KMS-11 (cell line): ENCODE results near the gene CD300LG.

Source experiments
- H2AFZ ChIP-seq: fragments of 200-600 bp; sonication (generic); 2 replicates; pipeline ENCODE4 v1.6.1; 2016; ENCODE audit warnings: antibody characterized with exemption, mixed run types, low read depth
- H3K27ac ChIP-seq: fragments of 200-600 bp; sonication (generic); 2 replicates; pipeline ENCODE4 v1.6.1; 2016; ENCODE audit warnings: mild to moderate bottlenecking, mixed run types
- H3K27me3 ChIP-seq: fragments of 200-600 bp; sonication (generic); 2 replicates; pipeline ENCODE4 v1.6.1; 2017; ENCODE audit warnings: mild to moderate bottlenecking, low read depth, mixed run types, moderate library complexity; ENCODE audit not compliant: insufficient read depth
- H3K36me3 ChIP-seq: fragments of 200-600 bp; sonication (generic); 2 replicates; pipeline ENCODE4 v1.6.1; 2017; ENCODE audit warnings: mild to moderate bottlenecking, mixed run types; ENCODE audit not compliant: insufficient read depth
- H3K4me1 ChIP-seq: fragments of 200-600 bp; sonication (generic); 2 replicates; pipeline ENCODE4 v1.6.1; 2016; ENCODE audit warnings: mild to moderate bottlenecking, low read depth, mixed run types; ENCODE audit not compliant: poor library complexity, severe bottlenecking
- H3K4me2 ChIP-seq: fragments of 200-600 bp; sonication (generic); 2 replicates; pipeline ENCODE4 v1.7.0; 2016; ENCODE audit warnings: mild to moderate bottlenecking, mixed run types
- H3K4me3 ChIP-seq: fragments of 200-600 bp; sonication (generic); IDR thresholded peaks from 2 replicates; pipeline ENCODE4 v1.6.1; 2017; ENCODE audit warnings: low read depth, low read length, mixed read lengths; ENCODE audit not compliant: insufficient read depth
- H3K79me2 ChIP-seq: fragments of 200-600 bp; sonication (generic); 2 replicates; pipeline ENCODE4 v1.6.1; 2016; ENCODE audit warnings: low read depth, mixed run types; ENCODE audit not compliant: insufficient read depth
- H3K9ac ChIP-seq: fragments of 200-600 bp; sonication (generic); 2 replicates; pipeline ENCODE4 v1.6.1; 2016; ENCODE audit warnings: mild to moderate bottlenecking, mixed run types
- H4K20me1 ChIP-seq: fragments of 200-600 bp; sonication (generic); 2 replicates; pipeline ENCODE4 v1.6.1; 2016; ENCODE audit warnings: mild to moderate bottlenecking, mixed run types; ENCODE audit not compliant: insufficient read depth
- TF ChIP-seq, protein P1 (sequence below): fragments of 200-600 bp; sonication (generic); conservative IDR thresholded peaks from 2 replicates; pipeline ENCODE4 v1.6.1; 2017; ENCODE audit warnings: low read depth, mild to moderate bottlenecking, antibody characterized with exemption, low read length, moderate library complexity, mixed read lengths

The CD300LG gene

GRCh38 chr17:43849116-43849515 is 2.1 kb downstream of the CD300LG start:
- no peaks in the 10 kb centered on the region for H3K36me3 ChIP-seq
- H4K20me1 ChIP-seq: no peaks in the 10 kb centered on the region
- H3K9ac ChIP-seq: no peak overlapping the region
- H3K27me3 ChIP-seq: peaks cover 27% of the 10 kb centered on the region; the same call in 1 of the 2 replicates
- H3K27ac ChIP-seq: no peak overlapping the region
- H2AFZ ChIP-seq: no peak overlapping the region
- H3K4me1 ChIP-seq: no peaks in the 10 kb centered on the region
- H3K4me3 ChIP-seq: no peak overlapping the region
- no peaks in the 10 kb centered on the region for H3K79me2 ChIP-seq
- no peak overlapping the region for H3K4me2 ChIP-seq
- TF ChIP-seq, protein P1, sequence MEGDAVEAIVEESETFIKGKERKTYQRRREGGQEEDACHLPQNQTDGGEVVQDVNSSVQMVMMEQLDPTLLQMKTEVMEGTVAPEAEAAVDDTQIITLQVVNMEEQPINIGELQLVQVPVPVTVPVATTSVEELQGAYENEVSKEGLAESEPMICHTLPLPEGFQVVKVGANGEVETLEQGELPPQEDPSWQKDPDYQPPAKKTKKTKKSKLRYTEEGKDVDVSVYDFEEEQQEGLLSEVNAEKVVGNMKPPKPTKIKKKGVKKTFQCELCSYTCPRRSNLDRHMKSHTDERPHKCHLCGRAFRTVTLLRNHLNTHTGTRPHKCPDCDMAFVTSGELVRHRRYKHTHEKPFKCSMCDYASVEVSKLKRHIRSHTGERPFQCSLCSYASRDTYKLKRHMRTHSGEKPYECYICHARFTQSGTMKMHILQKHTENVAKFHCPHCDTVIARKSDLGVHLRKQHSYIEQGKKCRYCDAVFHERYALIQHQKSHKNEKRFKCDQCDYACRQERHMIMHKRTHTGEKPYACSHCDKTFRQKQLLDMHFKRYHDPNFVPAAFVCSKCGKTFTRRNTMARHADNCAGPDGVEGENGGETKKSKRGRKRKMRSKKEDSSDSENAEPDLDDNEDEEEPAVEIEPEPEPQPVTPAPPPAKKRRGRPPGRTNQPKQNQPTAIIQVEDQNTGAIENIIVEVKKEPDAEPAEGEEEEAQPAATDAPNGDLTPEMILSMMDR: no peak

DNA sequence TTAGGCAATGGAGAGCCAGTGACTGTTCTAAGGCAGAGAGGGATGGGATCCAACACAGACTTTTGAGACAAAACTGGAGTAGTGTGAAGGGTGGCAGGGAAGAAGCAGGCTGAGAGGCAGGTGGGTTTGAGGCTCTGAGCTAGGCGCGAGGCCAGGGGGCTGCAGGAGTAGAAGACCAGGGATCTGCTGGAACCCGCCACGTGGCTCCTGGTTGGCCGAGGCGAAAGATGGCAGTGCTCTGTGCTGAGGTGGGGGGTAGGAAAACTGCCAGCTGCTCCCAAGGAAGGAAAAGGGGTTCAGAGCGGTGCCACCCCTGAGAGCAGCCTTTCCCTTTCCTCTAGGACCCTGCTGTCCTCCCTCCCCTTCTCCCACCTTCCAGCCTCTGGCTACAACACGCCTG is 5.6 kb downstream of the CD300LG start:
- TF ChIP-seq, protein P1: no peak
- Histone ChIP-seq H4K20me1 (no peaks in the 10 kb centered on the region), H3K4me3 (no peak overlapping the region), H3K27me3 (peaks cover 45% of the 10 kb centered on the region), H3K4me2 (no peak overlapping the region), H3K9ac (no peak overlapping the region), H3K4me1 (no peaks in the 10 kb centered on the region), H3K79me2 (no peaks in the 10 kb centered on the region), H3K36me3 (no peaks in the 10 kb centered on the region), H2AFZ (no peak overlapping the region), H3K27ac (no peak overlapping the region)

GRCh38 chr17:43853546-43853945 is 6.6 kb downstream of the CD300LG start:
- TF ChIP-seq, protein P1: no peak
- peaks cover 44% of the 10 kb centered on the region for H3K27me3 ChIP-seq
- no peaks in the 10 kb centered on the region for H3K4me1 ChIP-seq

DNA sequence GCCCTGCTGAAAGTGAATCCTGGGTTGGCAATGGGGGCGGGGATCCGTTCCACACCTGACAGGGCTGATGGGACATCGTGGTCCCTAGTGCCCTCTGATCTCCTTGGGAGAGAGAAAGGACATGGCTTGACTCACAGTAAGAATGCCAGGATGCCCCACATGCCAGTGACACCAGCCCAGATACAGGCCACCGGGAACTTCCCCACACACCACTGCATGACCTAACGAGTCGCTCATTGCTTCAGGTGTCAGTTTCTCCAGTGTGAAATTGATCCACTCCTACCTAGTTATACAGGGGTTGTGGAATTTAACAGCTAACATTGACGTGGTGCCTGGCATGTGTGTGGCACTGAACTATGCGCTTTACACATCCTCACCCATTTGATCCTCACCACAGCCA is 7.5 kb downstream of the CD300LG start:
- H3K79me2 ChIP-seq: no peaks in the 10 kb centered on the region
- no peaks in the 10 kb centered on the region for H4K20me1 ChIP-seq
- H3K27ac ChIP-seq: no peak overlapping the region
- no peak overlapping the region for H3K4me3 ChIP-seq
- no peak overlapping the region for H3K9ac ChIP-seq
- H3K4me1 ChIP-seq: no peaks in the 10 kb centered on the region
- peaks cover 49% of the 10 kb centered on the region for H3K27me3 ChIP-seq
- H3K36me3 ChIP-seq: no peaks in the 10 kb centered on the region
- H3K4me2 ChIP-seq: no peak overlapping the region
- TF ChIP-seq, protein P1: no peak
- H2AFZ ChIP-seq: no peak overlapping the region

More at GRCh38 chr17:43853546-43853945, 6.6 kb downstream of the CD300LG start:
- H2AFZ ChIP-seq: no peak overlapping the region
- no peak overlapping the region for H3K27ac ChIP-seq
- H4K20me1 ChIP-seq: no peaks in the 10 kb centered on the region
- no peak overlapping the region for H3K9ac ChIP-seq
- H3K36me3 ChIP-seq: no peaks in the 10 kb centered on the region
- H3K79me2 ChIP-seq: no peaks in the 10 kb centered on the region
- no peak overlapping the region for H3K4me3 ChIP-seq
- no peak overlapping the region for H3K4me2 ChIP-seq
